MM.1S (cell line): ENCODE results near the gene PDCD7.

Source experiments
- DNase-seq: peaks from one replicate; pipeline ENCODE4 v3.0.0-alpha.2; 2015
- H2AFZ ChIP-seq: fragments of 300-600 bp; sonication (generic); 2 replicates; pipeline ENCODE4 v1.6.0; 2016; ENCODE audit warnings: antibody characterized with exemption, low read length
- H3F3A ChIP-seq: fragments of 300-600 bp; sonication (generic); 2 replicates; pipeline ENCODE4 v1.6.1; 2016; ENCODE audit warnings: mild to moderate bottlenecking, antibody characterized with exemption, low read length, moderate library complexity, mixed read lengths; ENCODE audit not compliant: insufficient read depth
- H3K27ac ChIP-seq: fragments of 300-600 bp; sonication (generic); 2 replicates; pipeline ENCODE4 v1.5.1; 2016; ENCODE audit warnings: mild to moderate bottlenecking, low read length
- H3K27me3 ChIP-seq: fragments of 300-600 bp; sonication (generic); replicated peaks from 2 replicates; pipeline ENCODE4 v1.6.0; 2016; ENCODE audit warnings: low read length; ENCODE audit not compliant: insufficient read depth
- H3K36me3 ChIP-seq: fragments of 300-600 bp; sonication (generic); replicated peaks from 2 replicates; pipeline ENCODE4 v1.6.1; 2016; ENCODE audit warnings: mild to moderate bottlenecking, low read length, mixed read lengths; ENCODE audit not compliant: insufficient read depth
- H3K4me1 ChIP-seq: fragments of 300-600 bp; sonication (generic); 2 replicates; pipeline ENCODE4 v1.6.1; 2016; ENCODE audit warnings: low read length, mixed read lengths
- H3K4me2 ChIP-seq: fragments of 300-600 bp; sonication (generic); 2 replicates; pipeline ENCODE4 v1.6.0; 2016; ENCODE audit warnings: low read depth, low read length
- H3K4me3 ChIP-seq: fragments of 300-600 bp; sonication (generic); 2 replicates; pipeline ENCODE4 v1.5.1; 2016; ENCODE audit warnings: low read length, mixed read lengths
- H3K79me2 ChIP-seq: fragments of 300-600 bp; sonication (generic); 2 replicates; pipeline ENCODE4 v1.6.1; 2016; ENCODE audit warnings: mixed run types, low read length, mixed read lengths
- H3K9ac ChIP-seq: fragments of 300-600 bp; sonication (generic); 2 replicates; pipeline ENCODE4 v1.6.1; 2016; ENCODE audit warnings: low read length, mixed read lengths
- H3K9me2 ChIP-seq: fragments of 300-600 bp; sonication (generic); replicated peaks from 2 replicates; pipeline ENCODE4 v1.6.1; 2016; ENCODE audit warnings: mild to moderate bottlenecking, low read length, mixed read lengths; ENCODE audit not compliant: insufficient read depth
- H3K9me3 ChIP-seq: fragments of 300-600 bp; sonication (generic); replicated peaks from 2 replicates; pipeline ENCODE4 v1.6.1; 2016; ENCODE audit warnings: mild to moderate bottlenecking, low read length, mixed read lengths; ENCODE audit not compliant: insufficient read depth
- H4K20me1 ChIP-seq: fragments of 300-600 bp; sonication (generic); 2 replicates; pipeline ENCODE4 v1.6.1; 2016; ENCODE audit warnings: mild to moderate bottlenecking, low read length, moderate library complexity, mixed read lengths; ENCODE audit not compliant: insufficient read depth
- EZH2 ChIP-seq: fragments of 300-600 bp; sonication (generic); optimal IDR thresholded peaks from 2 replicates; pipeline ENCODE3; 2017; ENCODE audit warnings: low read depth, mild to moderate bottlenecking, antibody characterized with exemption, low read length, mixed read lengths
- EZH2phosphoT487 ChIP-seq: fragments of 300-600 bp; sonication (generic); IDR thresholded peaks from 2 replicates; pipeline ENCODE4 v1.6.1; 2018; ENCODE audit warnings: antibody characterized with exemption, low read length
- TF ChIP-seq, protein P1 (sequence below): fragments of 300-600 bp; sonication (generic); IDR thresholded peaks from 2 replicates; pipeline ENCODE4 v1.5.1; 2016; ENCODE audit warnings: antibody characterized with exemption, low read length, mixed read lengths

PDCD7 gene

GRCh38 chr15:65069779-65070546 lies 63.6 kb downstream of the PDCD7 start:
- Histone ChIP-seq H4K20me1 (no peaks in the 10 kb centered on the region), H3K36me3 (no peaks in the 10 kb centered on the region), H3K4me2 (no peak overlapping the region), H3K4me3 (no peak overlapping the region), H3K4me1 (no peaks in the 10 kb centered on the region), H3K9me2 (no peaks in the 10 kb centered on the region), H3F3A (no peaks in the 10 kb centered on the region), H3K27ac (no peak overlapping the region), H3K27me3 (peaks cover 19% of the 10 kb centered on the region), H2AFZ (no peak overlapping the region), H3K9ac (no peak overlapping the region), H3K79me2 (no peaks in the 10 kb centered on the region), H3K9me3 (no peaks in the 10 kb centered on the region)
- no peak for DNase-seq
- TF ChIP-seq EZH2phosphoT487 (no peak), EZH2 (no peak)
- TF ChIP-seq, protein P1, sequence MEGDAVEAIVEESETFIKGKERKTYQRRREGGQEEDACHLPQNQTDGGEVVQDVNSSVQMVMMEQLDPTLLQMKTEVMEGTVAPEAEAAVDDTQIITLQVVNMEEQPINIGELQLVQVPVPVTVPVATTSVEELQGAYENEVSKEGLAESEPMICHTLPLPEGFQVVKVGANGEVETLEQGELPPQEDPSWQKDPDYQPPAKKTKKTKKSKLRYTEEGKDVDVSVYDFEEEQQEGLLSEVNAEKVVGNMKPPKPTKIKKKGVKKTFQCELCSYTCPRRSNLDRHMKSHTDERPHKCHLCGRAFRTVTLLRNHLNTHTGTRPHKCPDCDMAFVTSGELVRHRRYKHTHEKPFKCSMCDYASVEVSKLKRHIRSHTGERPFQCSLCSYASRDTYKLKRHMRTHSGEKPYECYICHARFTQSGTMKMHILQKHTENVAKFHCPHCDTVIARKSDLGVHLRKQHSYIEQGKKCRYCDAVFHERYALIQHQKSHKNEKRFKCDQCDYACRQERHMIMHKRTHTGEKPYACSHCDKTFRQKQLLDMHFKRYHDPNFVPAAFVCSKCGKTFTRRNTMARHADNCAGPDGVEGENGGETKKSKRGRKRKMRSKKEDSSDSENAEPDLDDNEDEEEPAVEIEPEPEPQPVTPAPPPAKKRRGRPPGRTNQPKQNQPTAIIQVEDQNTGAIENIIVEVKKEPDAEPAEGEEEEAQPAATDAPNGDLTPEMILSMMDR = no peak

GRCh38 chr15:65069179-65069578 lies 64.4 kb downstream of the PDCD7 start:
- no peak for DNase-seq
- TF ChIP-seq, protein P1 = no peak
- TF ChIP-seq EZH2 (no peak), EZH2phosphoT487 (no peak)
- no peaks in the 10 kb centered on the region for H3K9me2 ChIP-seq

GRCh38 chr15:65068403-65068788 lies 65.2 kb downstream of the PDCD7 start:
- TF ChIP-seq EZH2 = no peak
- no peak for TF ChIP-seq EZH2phosphoT487
- TF ChIP-seq, protein P1 = no peak
- no peak for DNase-seq
- no peaks in the 10 kb centered on the region for H3K9me2 ChIP-seq
- no peaks in the 10 kb centered on the region for H3K36me3 ChIP-seq
- no peaks in the 10 kb centered on the region for H3F3A ChIP-seq
- no peaks in the 10 kb centered on the region for H4K20me1 ChIP-seq
- peaks cover 20% of the 10 kb centered on the region for H3K27me3 ChIP-seq
- no peak overlapping the region for H3K4me3 ChIP-seq
- no peak overlapping the region for H3K4me2 ChIP-seq
- H2AFZ ChIP-seq = no peak overlapping the region
- H3K9me3 ChIP-seq = no peaks in the 10 kb centered on the region
- H3K27ac ChIP-seq = no peak overlapping the region
- no peaks in the 10 kb centered on the region for H3K79me2 ChIP-seq
- H3K9ac ChIP-seq = no peak overlapping the region
- H3K4me1 ChIP-seq = no peaks in the 10 kb centered on the region

More at GRCh38 chr15:65069179-65069578, 64.4 kb downstream of the PDCD7 start:
- H3K36me3 ChIP-seq = no peaks in the 10 kb centered on the region
- H3K79me2 ChIP-seq = no peaks in the 10 kb centered on the region
- no peak overlapping the region for H3K4me3 ChIP-seq
- H3K9me3 ChIP-seq = no peaks in the 10 kb centered on the region
- no peaks in the 10 kb centered on the region for H3K4me1 ChIP-seq
- H3K4me2 ChIP-seq = no peak overlapping the region
- no peak overlapping the region for H3K9ac ChIP-seq
- no peaks in the 10 kb centered on the region for H3F3A ChIP-seq
- H3K27me3 ChIP-seq = peaks cover 20% of the 10 kb centered on the region
- H2AFZ ChIP-seq = no peak overlapping the region
- no peaks in the 10 kb centered on the region for H4K20me1 ChIP-seq
- no peak overlapping the region for H3K27ac ChIP-seq
